Nephron progenitor cell (in vitro differentiated cells): Measurements from ENCODE around the gene PLEKHG4B.
A peak's percentile ranks its signal among the peaks of the same experiment; 100 is the strongest.

Experiments used
- DNase-seq: peaks from one replicate; pipeline ENCODE4 v3.0.0; 2021
- H3K27ac Mint-ChIP-seq: 2 replicates; pipeline ENCODE4 v1.8.0; 2021; ENCODE audit warnings: mild to moderate bottlenecking, moderate library complexity, mixed read lengths
- H3K27me3 Mint-ChIP-seq: 2 replicates; pipeline ENCODE4 v1.8.0; 2021; ENCODE audit warnings: mild to moderate bottlenecking, low read depth, mixed read lengths; ENCODE audit not compliant: poor library complexity
- H3K36me3 Mint-ChIP-seq: 2 replicates; pipeline ENCODE4 v1.8.0; 2021; ENCODE audit warnings: low read depth, mixed read lengths
- H3K4me1 Mint-ChIP-seq: 2 replicates; pipeline ENCODE4 v1.8.0; 2021; ENCODE audit warnings: mixed read lengths
- H3K4me3 Mint-ChIP-seq: 2 replicates; pipeline ENCODE4 v1.8.0; 2021; ENCODE audit warnings: mild to moderate bottlenecking, moderate library complexity, mixed read lengths
- H3K9me3 Mint-ChIP-seq: 2 replicates; pipeline ENCODE4 v1.8.0; 2021; ENCODE audit warnings: mild to moderate bottlenecking, moderate library complexity, mixed read lengths
- TF ChIP-seq, protein P1 (sequence below): fragments of 200-600 bp; sonication (generic); IDR thresholded peaks from 2 replicates; pipeline ENCODE4 v1.5.0; 2021; ENCODE audit warnings: antibody characterized with exemption

Gene PLEKHG4B

DNA sequence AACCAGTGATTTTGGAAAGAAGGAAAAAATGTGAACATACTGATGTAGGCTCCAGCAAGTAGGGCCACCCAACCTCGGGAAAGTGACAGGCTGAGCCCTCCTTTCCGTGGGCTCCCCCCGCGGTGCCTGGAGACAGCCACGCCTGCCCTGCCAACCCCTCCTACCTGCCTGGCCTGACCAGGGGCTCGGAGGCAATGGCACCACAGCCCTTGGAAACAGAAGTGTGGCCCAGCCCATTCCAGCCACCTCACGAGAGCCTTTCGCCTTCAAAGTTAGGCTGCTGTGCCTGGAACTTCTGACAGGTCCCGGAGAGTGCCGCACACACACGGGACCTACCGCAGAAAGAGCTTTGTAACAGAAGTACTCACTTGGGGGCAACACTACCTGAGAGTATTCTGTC is 49.8 kb downstream of the PLEKHG4B start:
- peaks cover 15% of the 10 kb centered on the region for H3K9me3 Mint-ChIP-seq
- no peak overlapping the region for H3K4me3 Mint-ChIP-seq
- peaks cover 13% of the 10 kb centered on the region for H3K4me1 Mint-ChIP-seq
- H3K27ac Mint-ChIP-seq = peak overlapping the region; percentile 92
- peaks cover 44% of the 10 kb centered on the region for H3K36me3 Mint-ChIP-seq
- TF ChIP-seq, protein P1, sequence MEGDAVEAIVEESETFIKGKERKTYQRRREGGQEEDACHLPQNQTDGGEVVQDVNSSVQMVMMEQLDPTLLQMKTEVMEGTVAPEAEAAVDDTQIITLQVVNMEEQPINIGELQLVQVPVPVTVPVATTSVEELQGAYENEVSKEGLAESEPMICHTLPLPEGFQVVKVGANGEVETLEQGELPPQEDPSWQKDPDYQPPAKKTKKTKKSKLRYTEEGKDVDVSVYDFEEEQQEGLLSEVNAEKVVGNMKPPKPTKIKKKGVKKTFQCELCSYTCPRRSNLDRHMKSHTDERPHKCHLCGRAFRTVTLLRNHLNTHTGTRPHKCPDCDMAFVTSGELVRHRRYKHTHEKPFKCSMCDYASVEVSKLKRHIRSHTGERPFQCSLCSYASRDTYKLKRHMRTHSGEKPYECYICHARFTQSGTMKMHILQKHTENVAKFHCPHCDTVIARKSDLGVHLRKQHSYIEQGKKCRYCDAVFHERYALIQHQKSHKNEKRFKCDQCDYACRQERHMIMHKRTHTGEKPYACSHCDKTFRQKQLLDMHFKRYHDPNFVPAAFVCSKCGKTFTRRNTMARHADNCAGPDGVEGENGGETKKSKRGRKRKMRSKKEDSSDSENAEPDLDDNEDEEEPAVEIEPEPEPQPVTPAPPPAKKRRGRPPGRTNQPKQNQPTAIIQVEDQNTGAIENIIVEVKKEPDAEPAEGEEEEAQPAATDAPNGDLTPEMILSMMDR = no peak
- no peak for DNase-seq
- H3K27me3 Mint-ChIP-seq = no peaks in the 10 kb centered on the region

DNA sequence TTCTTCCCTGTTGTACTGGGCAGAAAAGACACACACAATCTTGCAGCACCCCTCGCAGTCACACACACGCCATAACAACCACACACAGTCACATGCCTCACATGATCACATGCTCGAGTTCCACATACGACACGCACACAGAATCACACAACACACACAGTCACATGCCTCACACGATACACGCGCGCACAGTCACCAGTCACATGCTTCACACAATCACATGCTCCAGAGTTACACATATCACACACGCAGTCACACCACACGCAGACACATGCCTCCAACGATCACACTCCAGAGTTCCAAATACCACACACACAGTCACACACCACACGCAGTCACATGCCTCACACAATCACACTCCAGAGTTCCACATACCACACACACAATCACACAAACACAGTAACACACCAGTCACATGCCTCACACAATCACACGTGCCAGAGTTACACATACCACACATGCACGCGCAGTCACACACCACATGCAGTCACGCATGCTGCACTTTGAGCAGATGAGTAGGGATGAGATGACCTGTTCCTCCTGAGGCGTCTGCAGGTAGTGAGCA is 50.4 kb downstream of the PLEKHG4B start:
- H3K4me3 Mint-ChIP-seq = no peak overlapping the region
- H3K27me3 Mint-ChIP-seq = peaks cover 1% of the 10 kb centered on the region
- no peak for DNase-seq
- peak overlapping the region; percentile 92 for H3K27ac Mint-ChIP-seq
- TF ChIP-seq, protein P1 = no peak
- H3K9me3 Mint-ChIP-seq = peaks cover 21% of the 10 kb centered on the region
- H3K4me1 Mint-ChIP-seq = peaks cover 13% of the 10 kb centered on the region
- peaks cover 49% of the 10 kb centered on the region for H3K36me3 Mint-ChIP-seq

DNA sequence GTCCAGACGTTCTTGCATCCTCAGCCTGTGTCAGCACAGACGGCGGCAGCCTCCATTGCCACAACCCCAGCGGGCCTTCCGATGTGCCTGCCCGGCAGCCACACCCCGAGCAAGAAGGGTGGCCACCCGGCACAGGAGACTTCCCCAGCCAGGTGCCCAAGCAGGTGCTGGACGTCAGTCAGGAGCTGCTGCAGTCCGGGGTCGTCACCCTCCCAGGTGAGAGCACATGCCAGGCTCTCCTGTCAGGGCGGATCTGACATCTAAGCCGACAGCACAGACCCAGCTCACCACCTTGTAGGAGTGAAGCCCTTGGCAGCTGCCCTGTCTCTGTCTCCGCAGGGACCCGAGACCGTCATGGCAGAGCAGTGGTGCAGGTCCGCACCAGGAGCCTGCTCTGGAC is 51.1 kb downstream of the PLEKHG4B start:
- H3K4me1 Mint-ChIP-seq = peaks cover 13% of the 10 kb centered on the region
- TF ChIP-seq, protein P1 = no peak
- no peak overlapping the region for H3K27ac Mint-ChIP-seq
- peaks cover 57% of the 10 kb centered on the region for H3K36me3 Mint-ChIP-seq
- DNase-seq = no peak
- peaks cover 2% of the 10 kb centered on the region for H3K27me3 Mint-ChIP-seq
- peaks cover 28% of the 10 kb centered on the region for H3K9me3 Mint-ChIP-seq
- no peak overlapping the region for H3K4me3 Mint-ChIP-seq

GRCh38 chr5:144941-145340 is 53.0 kb downstream of the PLEKHG4B start:
- TF ChIP-seq, protein P1 = no peak
- Mint-ChIP-seq H3K4me1 (no peaks in the 10 kb centered on the region), H3K4me3 (no peak overlapping the region), H3K9me3 (peaks cover 37% of the 10 kb centered on the region), H3K27me3 (peaks cover 6% of the 10 kb centered on the region), H3K36me3 (peaks cover 76% of the 10 kb centered on the region), H3K27ac (no peak overlapping the region)
- no peak for DNase-seq

DNA sequence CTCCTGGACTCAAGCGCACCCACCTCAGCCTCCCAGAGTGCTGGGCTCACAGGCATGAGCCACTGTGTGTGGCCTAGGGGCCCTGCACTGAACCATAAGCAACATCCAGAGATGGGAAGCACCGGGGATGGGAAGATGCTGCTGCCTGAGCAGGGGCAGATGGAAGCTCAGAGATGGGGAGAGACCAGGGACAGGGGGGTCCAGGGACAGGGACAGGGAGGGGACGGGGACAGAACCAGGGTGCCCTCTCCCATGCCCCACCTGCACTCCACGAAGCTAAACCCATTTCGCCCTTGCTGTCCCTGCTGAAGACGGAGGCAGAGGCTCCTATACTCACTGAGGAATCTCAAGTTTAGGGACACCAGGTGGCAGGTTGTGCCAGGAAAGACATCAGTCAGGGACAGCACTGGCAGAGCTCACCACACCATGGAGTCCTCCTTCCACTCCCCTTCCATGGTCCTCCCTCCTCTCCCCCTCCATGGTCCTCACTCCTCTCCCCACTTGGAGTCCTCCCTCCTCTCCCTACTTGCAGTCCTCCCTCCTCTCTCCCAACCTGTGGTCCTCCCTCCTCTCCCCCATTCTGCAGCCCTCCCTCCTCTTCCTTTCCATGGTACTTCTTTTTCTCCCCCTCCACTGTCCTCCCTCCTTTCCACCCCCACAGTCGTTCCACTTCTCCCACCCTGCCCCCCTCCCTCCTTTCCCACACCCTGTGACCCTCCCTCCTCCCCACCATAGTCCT is 53.8 kb downstream of the PLEKHG4B start:
- TF ChIP-seq, protein P1 = no peak
- H3K27me3 Mint-ChIP-seq = peaks cover 6% of the 10 kb centered on the region
- peaks cover 37% of the 10 kb centered on the region for H3K9me3 Mint-ChIP-seq
- H3K27ac Mint-ChIP-seq = no peak overlapping the region
- no peaks in the 10 kb centered on the region for H3K4me1 Mint-ChIP-seq
- no peak overlapping the region for H3K4me3 Mint-ChIP-seq
- no peak for DNase-seq
- H3K36me3 Mint-ChIP-seq = peaks cover 84% of the 10 kb centered on the region

GRCh38 chr5:147751-148150 is 55.8 kb downstream of the PLEKHG4B start:
- TF ChIP-seq, protein P1 = no peak
- DNase-seq = no peak
- Mint-ChIP-seq H3K36me3 (peaks cover 90% of the 10 kb centered on the region), H3K4me3 (no peak overlapping the region), H3K27ac (no peak overlapping the region), H3K27me3 (peaks cover 6% of the 10 kb centered on the region), H3K9me3 (peaks cover 37% of the 10 kb centered on the region), H3K4me1 (no peaks in the 10 kb centered on the region)
